GM12878 (cell line): ENCODE data around the gene KCNQ1. TPM values are rescaled to one million over a fixed set of nuclear protein-coding genes. Genes with fewer than 3 reads are reported as not detected.

Experiments used
- ATAC-seq: fragments of 200-7000 bp; cut with Tn5 transposase; 3 replicates; pipeline ENCODE4 v1.9.1; 2020; ENCODE audit warnings: mild to moderate bottlenecking, moderate library complexity
- BruUV-seq: library from RNA; stranded (reverse); fragments of 400-500 nt; replicated peaks from 2 replicates; lab custom pipeline; 2021; lab: Mats Ljungman, UMichigan
- CTCF ChIA-PET: fragments of 300-600 bp; sonication (Branson Sonifier 250); formaldehyde crosslinking; extraction: SDS; loops from one replicate; lab custom pipeline; 2021; ENCODE audit warnings: inconsistent platforms; lab: Yijun Ruan, JAX
- POLR2A ChIA-PET: fragments of 350-600 bp; formaldehyde crosslinking; extraction: SDS; loops from one replicate; lab custom pipeline; 2021; ENCODE audit warnings: inconsistent platforms; lab: Charles Lee
- RAD21 ChIA-PET: fragments of 300-600 bp; sonication (Branson Sonifier 250); formaldehyde crosslinking; loops from one replicate; lab custom pipeline; 2023; ENCODE audit warnings: antibody characterized with exemption; ENCODE audit not compliant: unreplicated experiment; lab: Charles Lee
- SMC1A ChIA-PET: fragments of 300-600 bp; sonication (Branson Sonifier 250); formaldehyde crosslinking; loops from one replicate; lab custom pipeline; 2023; ENCODE audit not compliant: unreplicated experiment, uncharacterized antibody; lab: Charles Lee
- DNase-seq: peaks from one replicate; pipeline ENCODE4 v3.0.0-alpha.2; 2011; ENCODE audit warnings: low read depth, low spot score
- FAIRE-seq: peaks from 3 replicates; lab custom pipeline; 2011; peaks lifted over from hg19 to GRCh38; lab: Jason Lieb, UNC
- H2AFZ ChIP-seq: 2 replicates; pipeline ENCODE4 v1.6.0; 2011; ENCODE audit warnings: low read depth, low read length, control low read depth; ENCODE audit not compliant: control insufficient read depth
- H3K27ac ChIP-seq: 2 replicates; pipeline ENCODE4 v1.5.1; 2011; ENCODE audit warnings: control low read depth; ENCODE audit not compliant: control insufficient read depth, insufficient read depth
- H3K27me3 ChIP-seq, 2 experiments: replicated peaks in 1 of 2; 2 replicates each; pipeline versions ENCODE4 v1.6.0 to v1.6.1; 2011; ENCODE audit warnings: low read length in 1 of 2; ENCODE audit not compliant: control insufficient read depth in 2 of 2, insufficient read depth in 2 of 2
- H3K36me3 ChIP-seq, 2 experiments: 2 replicates each; pipeline ENCODE4 v1.5.1; 2011; ENCODE audit warnings: low read length in 1 of 2; ENCODE audit not compliant: control insufficient read depth in 2 of 2, insufficient read depth in 2 of 2
- H3K4me1 ChIP-seq: 2 replicates; pipeline ENCODE4 v1.6.1; 2011; ENCODE audit warnings: mild to moderate bottlenecking, low read length, moderate library complexity, mixed read lengths; ENCODE audit not compliant: control insufficient read depth, insufficient read depth
- H3K4me2 ChIP-seq: 2 replicates; pipeline ENCODE4 v1.6.0; 2011; ENCODE audit warnings: control low read depth; ENCODE audit not compliant: control insufficient read depth, insufficient read depth
- H3K4me3 ChIP-seq: fragments of 200-600 bp; sonication (generic); 2 replicates; pipeline ENCODE4 v1.5.1; 2016
- H3K79me2 ChIP-seq: 2 replicates; pipeline ENCODE4 v1.6.0; 2011; ENCODE audit warnings: low read length; ENCODE audit not compliant: control insufficient read depth, insufficient read depth
- H3K9ac ChIP-seq: 2 replicates; pipeline ENCODE4 v1.8.0; 2011; ENCODE audit warnings: low read length, control low read depth, mixed read lengths; ENCODE audit not compliant: control insufficient read depth, insufficient read depth
- H3K9me3 ChIP-seq: replicated peaks from 3 replicates; pipeline ENCODE4 v1.5.1; 2011; ENCODE audit warnings: mild to moderate bottlenecking, low read length; ENCODE audit not compliant: control insufficient read depth, insufficient read depth
- H4K20me1 ChIP-seq: 2 replicates; pipeline ENCODE4 v1.6.0; 2011; ENCODE audit not compliant: control insufficient read depth, insufficient read depth
- ASH2L ChIP-seq: fragments of 300-600, 200-600 bp; sonication (generic); IDR thresholded peaks from 2 replicates; pipeline ENCODE4 v1.6.1; 2017; ENCODE audit warnings: low read depth, mild to moderate bottlenecking, borderline replicate concordance
- CBX5 ChIP-seq: sonication (generic); IDR thresholded peaks from 2 replicates; pipeline ENCODE4 v1.6.1; 2016; ENCODE audit warnings: low read depth, moderate library complexity, mild to moderate bottlenecking, inconsistent platforms
- FOXK2 ChIP-seq: fragments of 450-650 bp; IDR thresholded peaks from 2 replicates; pipeline ENCODE4 v1.6.1; 2017; ENCODE audit warnings: mild to moderate bottlenecking, moderate library complexity
- GATAD2B ChIP-seq: fragments of 450-650 bp; conservative IDR thresholded peaks from 2 replicates; pipeline ENCODE4 v1.6.1; 2017; ENCODE audit warnings: low read depth, mild to moderate bottlenecking, moderate library complexity
- HDAC2 ChIP-seq: fragments of 200-600 bp; sonication (generic); IDR thresholded peaks from 2 replicates; pipeline ENCODE4 v1.6.1; 2017
- HDAC6 ChIP-seq: fragments of 200-600 bp; sonication (generic); IDR thresholded peaks from one replicate; pipeline ENCODE4 v1.8.0; 2017; ENCODE audit warnings: antibody characterized with exemption; ENCODE audit not compliant: unreplicated experiment
- NBN ChIP-seq: fragments of 450-650 bp; IDR thresholded peaks from 2 replicates; pipeline ENCODE4 v1.6.1; 2016
- NFIC ChIP-seq: IDR thresholded peaks from 2 replicates; pipeline ENCODE4 v1.6.1; 2012; ENCODE audit warnings: low read depth, mild to moderate bottlenecking, inconsistent platforms, low read length, moderate library complexity
- NFXL1 ChIP-seq: fragments of 450-650 bp; IDR thresholded peaks from 2 replicates; pipeline ENCODE4 v1.6.1; 2017; ENCODE audit warnings: antibody characterized with exemption, mild to moderate bottlenecking, borderline replicate concordance
- RAD21 ChIP-seq: IDR thresholded peaks from 2 replicates; pipeline ENCODE4 v1.6.1; 2011; ENCODE audit warnings: mild to moderate bottlenecking, low read depth, low read length, moderate library complexity; ENCODE audit not compliant: insufficient read depth
- RUNX3 ChIP-seq: IDR thresholded peaks from 2 replicates; pipeline ENCODE4 v1.6.1; 2012; ENCODE audit warnings: low read length, inconsistent platforms
- SIN3A ChIP-seq: IDR thresholded peaks from 2 replicates; pipeline ENCODE4 v1.6.1; 2012; ENCODE audit warnings: low read depth, low read length, improper control_type of control experiment
- SMAD5 ChIP-seq: IDR thresholded peaks from 2 replicates; pipeline ENCODE4 v1.6.1; 2016; ENCODE audit warnings: antibody characterized with exemption, low read depth
- TBL1XR1 ChIP-seq: IDR thresholded peaks from 2 replicates; pipeline ENCODE4 v1.6.1; 2012; ENCODE audit warnings: low read depth, low read length, improper control_type of control experiment
- YY1 ChIP-seq: IDR thresholded peaks from 2 replicates; pipeline ENCODE4 v1.6.1; 2011; ENCODE audit warnings: low read depth, mild to moderate bottlenecking, low read length
- ZNF207 ChIP-seq: fragments of 450-650 bp; IDR thresholded peaks from 2 replicates; pipeline ENCODE4 v1.6.1; 2014; ENCODE audit warnings: antibody characterized with exemption, mild to moderate bottlenecking, borderline replicate concordance
- ZNF622 ChIP-seq: fragments of 450-650 bp; IDR thresholded peaks from 2 replicates; pipeline ENCODE4 v1.6.1; 2017; ENCODE audit warnings: mild to moderate bottlenecking, inconsistent platforms
- WGBS: methylation state at CpG from one replicate; pipeline ENCODE4 v1.1.6; 2016; ENCODE audit warnings: low lambda C conversion rate; ENCODE audit not compliant: insufficient replicate concordance, insufficient coverage; ENCODE audit errors: missing lambda C conversion rate; 5-methylcytosine and 5-hydroxymethylcytosine counted together
- in situ Hi-C: fragments of 300-500 bp; cut with MboI; formaldehyde crosslinking; loops from 9 replicates; pipeline ENCODE4 v1.14.3; 2018; ENCODE audit warnings: mixed read lengths
- intact Hi-C: fragments of 100-400 bp; cut with micrococcal nuclease; formaldehyde crosslinking; loops from one replicate; pipeline ENCODE4 v1.14.2; 2022; ENCODE audit not compliant: unreplicated experiment
- polyA plus RNA-seq, 11 experiments: library from polyadenylated mRNA; depleted of rRNA in 4 of 11; unstranded in 6 of 11; stranded (reverse) in 5 of 11; fragments of >200 nt; fragmentation: Nextera tagmentation in 4 of 11; fragmentation: Illumina TruSeq in 1 of 11; extraction: Ambion mirVana in 4 of 11; extraction: Trizol in 1 of 11; gene quantifications; 1 replicate in 1 of 11; 2 replicates in 10 of 11; pipeline versions ENCODE4 v1.2.1 to v1.2.3, GENCODE V29; 2011 to 2016; ENCODE audit warnings: inconsistent platforms in 2 of 11, missing spikeins in 2 of 11, low read depth in 1 of 11
- total RNA-seq, 4 experiments: library from RNA; depleted of rRNA in 3 of 4; stranded (reverse); fragments of >200 nt in 3 of 4; fragmentation: Illumina TruSeq in 1 of 4; extraction: Trizol in 1 of 4; gene quantifications; 2 replicates each; pipeline versions ENCODE4 v1.2.1 to v1.2.3, GENCODE V29; 2013 to 2021
- TF ChIP-seq, protein P1 (sequence below): IDR thresholded peaks from 2 replicates; pipeline ENCODE4 v1.6.1; 2011; ENCODE audit warnings: low read depth, low read length, improper control_type of control experiment, borderline replicate concordance
- TF ChIP-seq, protein P2 (sequence below): IDR thresholded peaks from 2 replicates; pipeline ENCODE4 v1.6.1; 2011; ENCODE audit warnings: borderline replicate concordance, low read depth, mild to moderate bottlenecking, moderate library complexity, mixed read lengths, low read length; ENCODE audit not compliant: insufficient read depth; ENCODE audit errors: extremely low read length
- TF ChIP-seq, protein P3 (sequence below): fragments of 450-650 bp; IDR thresholded peaks from 2 replicates; pipeline ENCODE4 v1.6.1; 2017; ENCODE audit warnings: mild to moderate bottlenecking

KCNQ1 gene
- total and polyA plus RNA-seq, 10 of the 15 experiments (the other 5 are each of a cell fraction or from before 2014, with no cell fraction given) = 0.03 to 0.15 (median 0.12) TPM; not detected in 7

GRCh38 chr11:2686360-2687222 lies 241.8 kb downstream of the KCNQ1 start (continued):
- TF ChIP-seq NFXL1 (no peak), NFIC (no peak), GATAD2B (no peak), CBX5 (no peak), HDAC6 (no peak), FOXK2 (no peak), RAD21 (no peak), TBL1XR1 (no peak), SIN3A (no peak)
- TF ChIP-seq, protein P1, sequence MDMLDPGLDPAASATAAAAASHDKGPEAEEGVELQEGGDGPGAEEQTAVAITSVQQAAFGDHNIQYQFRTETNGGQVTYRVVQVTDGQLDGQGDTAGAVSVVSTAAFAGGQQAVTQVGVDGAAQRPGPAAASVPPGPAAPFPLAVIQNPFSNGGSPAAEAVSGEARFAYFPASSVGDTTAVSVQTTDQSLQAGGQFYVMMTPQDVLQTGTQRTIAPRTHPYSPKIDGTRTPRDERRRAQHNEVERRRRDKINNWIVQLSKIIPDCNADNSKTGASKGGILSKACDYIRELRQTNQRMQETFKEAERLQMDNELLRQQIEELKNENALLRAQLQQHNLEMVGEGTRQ = no peak
- TF ChIP-seq, all 136 proteins: peak for 0

DNA sequence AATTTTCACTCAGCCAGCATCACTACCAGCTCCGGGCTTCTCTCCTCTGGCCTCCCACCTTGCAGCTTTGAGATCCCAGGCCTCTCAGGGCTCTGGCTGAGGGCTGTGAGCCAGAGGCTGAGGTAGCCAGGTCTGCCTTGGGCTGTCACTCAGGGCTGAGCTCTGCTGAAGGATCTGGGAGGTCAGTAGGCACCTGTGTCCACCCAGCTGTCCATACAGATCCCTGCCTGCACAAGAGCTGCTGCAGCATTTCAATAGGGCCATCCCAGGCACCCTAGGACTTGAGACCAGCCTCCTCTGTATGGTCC lies 242.4 kb downstream of the KCNQ1 start:
- ChIA-PET RAD21 (no interaction called here), CTCF (no interaction called here), SMC1A (interaction anchor here (0.9 kb wide), 1 partner anchor 10 kb away, joined by 3 read pairs; no protein-coding TSS in a partner anchor), POLR2A (no interaction called here)
- Histone ChIP-seq H4K20me1 (no peaks in the 10 kb centered on the region), H3K79me2 (peaks cover 2% of the 10 kb centered on the region; the same call in 1 of the 2 replicates), H3K27ac (no peak overlapping the region), H3K36me3 (peaks cover 0 to 5% of the 10 kb centered on the region in 2 experiments; a peak in 1 of 4 replicates), H3K27me3 (no peaks in the 10 kb centered on the region), H3K4me2 (no peak overlapping the region), H3K4me3 (no peak overlapping the region), H2AFZ (no peak overlapping the region), H3K9me3 (no peaks in the 10 kb centered on the region), H3K9ac (no peak overlapping the region), H3K4me1 (no peaks in the 10 kb centered on the region; the same call in 1 of the 2 replicates)
- DNase-seq (no peak), ATAC-seq (no peak), FAIRE-seq (no peak)
- no TSS peak for BruUV-seq
- intact Hi-C loops (no loop called here), in situ Hi-C loops (no loop called here)
- 73% methylated on average over 1 of the region's 1 CpG for WGBS
- no peak for TF ChIP-seq HDAC2
- TF ChIP-seq ZNF622 = no peak
- TF ChIP-seq RUNX3 = no peak
- TF ChIP-seq, protein P2, sequence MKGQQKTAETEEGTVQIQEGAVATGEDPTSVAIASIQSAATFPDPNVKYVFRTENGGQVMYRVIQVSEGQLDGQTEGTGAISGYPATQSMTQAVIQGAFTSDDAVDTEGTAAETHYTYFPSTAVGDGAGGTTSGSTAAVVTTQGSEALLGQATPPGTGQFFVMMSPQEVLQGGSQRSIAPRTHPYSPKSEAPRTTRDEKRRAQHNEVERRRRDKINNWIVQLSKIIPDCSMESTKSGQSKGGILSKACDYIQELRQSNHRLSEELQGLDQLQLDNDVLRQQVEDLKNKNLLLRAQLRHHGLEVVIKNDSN = no peak
- TF ChIP-seq, protein P3, sequence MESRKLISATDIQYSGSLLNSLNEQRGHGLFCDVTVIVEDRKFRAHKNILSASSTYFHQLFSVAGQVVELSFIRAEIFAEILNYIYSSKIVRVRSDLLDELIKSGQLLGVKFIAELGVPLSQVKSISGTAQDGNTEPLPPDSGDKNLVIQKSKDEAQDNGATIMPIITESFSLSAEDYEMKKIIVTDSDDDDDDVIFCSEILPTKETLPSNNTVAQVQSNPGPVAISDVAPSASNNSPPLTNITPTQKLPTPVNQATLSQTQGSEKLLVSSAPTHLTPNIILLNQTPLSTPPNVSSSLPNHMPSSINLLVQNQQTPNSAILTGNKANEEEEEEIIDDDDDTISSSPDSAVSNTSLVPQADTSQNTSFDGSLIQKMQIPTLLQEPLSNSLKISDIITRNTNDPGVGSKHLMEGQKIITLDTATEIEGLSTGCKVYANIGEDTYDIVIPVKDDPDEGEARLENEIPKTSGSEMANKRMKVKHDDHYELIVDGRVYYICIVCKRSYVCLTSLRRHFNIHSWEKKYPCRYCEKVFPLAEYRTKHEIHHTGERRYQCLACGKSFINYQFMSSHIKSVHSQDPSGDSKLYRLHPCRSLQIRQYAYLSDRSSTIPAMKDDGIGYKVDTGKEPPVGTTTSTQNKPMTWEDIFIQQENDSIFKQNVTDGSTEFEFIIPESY = no peak
- TF ChIP-seq NBN = no peak
- TF ChIP-seq YY1 = no peak
- no peak for TF ChIP-seq SMAD5
- TF ChIP-seq ASH2L = no peak
- TF ChIP-seq ZNF207 = no peak
